Endothelial cell of hepatic sinusoid (primary cell): ENCODE data around the gene GRIN1.

Experiments
- in situ Hi-C: cut with HindIII; loops from 2 replicates; pipeline ENCODE4 v1.10.0; 2017; ENCODE audit warnings: low sequenced_read_pairs

GRIN1 gene

GRCh38 chr9:137161558-137162486 lies 22.9 kb downstream of the GRIN1 start:
- in situ Hi-C loops: loop anchor here (25.0 kb wide), 2 partner anchors 225 to 350 kb away; partner anchors contain the start of genes C8G, FBXW5 and RABL6

GRCh38 chr9:137162505-137163364 lies 23.8 kb downstream of the GRIN1 start:
- in situ Hi-C loops: loop anchor here (25.0 kb wide), 2 partner anchors 225 to 350 kb away; partner anchors contain the start of genes C8G, FBXW5 and RABL6

GRCh38 chr9:137163365-137163715 lies 24.4 kb downstream of the GRIN1 start:
- in situ Hi-C loops: loop anchor here (25.0 kb wide), 2 partner anchors 226 to 351 kb away; partner anchors contain the start of genes C8G, FBXW5 and RABL6

- in situ Hi-C loops: loop anchor here (25.0 kb wide), 2 partner anchors 227 to 352 kb away; partner anchors contain the start of genes C8G, FBXW5 and RABL6
These were observed 24.9 kb downstream of the GRIN1 start for GRCh38 chr9:137163805-137164204.

GRCh38 chr9:137164370-137165249 lies 25.7 kb downstream of the GRIN1 start:
- in situ Hi-C loops: loop anchor here (5.0 to 25.0 kb wide), 4 partner anchors 58 to 352 kb away; partner anchors contain the start of genes ABCA2, C8G, FBXW5 and RABL6

- in situ Hi-C loops: loop anchor here (5.0 to 25.0 kb wide), 4 partner anchors 57 to 353 kb away; partner anchors contain the start of genes ABCA2, C8G, FBXW5 and RABL6
These were observed 26.4 kb downstream of the GRIN1 start for GRCh38 chr9:137165250-137165836.

GRCh38 chr9:137166380-137167229 lies 27.7 kb downstream of the GRIN1 start:
- in situ Hi-C loops: loop anchor here (5.0 to 25.0 kb wide), 4 partner anchors 56 to 354 kb away; partner anchors contain the start of genes ABCA2, C8G, FBXW5 and RABL6

GRCh38 chr9:137167277-137167746 lies 28.4 kb downstream of the GRIN1 start:
- in situ Hi-C loops: loop anchor here (5.0 to 25.0 kb wide), 4 partner anchors 55 to 355 kb away; partner anchors contain the start of genes ABCA2, C8G, FBXW5 and RABL6

GRCh38 chr9:137167747-137168572 lies 29.0 kb downstream of the GRIN1 start:
- in situ Hi-C loops: loop anchor here (5.0 to 25.0 kb wide), 4 partner anchors 54 to 356 kb away; partner anchors contain the start of genes ABCA2, C8G, FBXW5 and RABL6

- in situ Hi-C loops: loop anchor here (5.0 to 25.0 kb wide), 4 partner anchors 54 to 356 kb away; partner anchors contain the start of genes ABCA2, C8G, FBXW5 and RABL6
These were observed 29.6 kb downstream of the GRIN1 start for GRCh38 chr9:137168573-137168903.

- in situ Hi-C loops: loop anchor here (5.0 to 25.0 kb wide), 4 partner anchors 53 to 357 kb away; partner anchors contain the start of genes ABCA2, C8G, FBXW5 and RABL6
These were observed 30.2 kb downstream of the GRIN1 start for GRCh38 chr9:137168904-137169856.

GRCh38 chr9:137169896-137170358 lies 31.0 kb downstream of the GRIN1 start, which contains the start of gene LRRC26:
Gene LRRC26 (minus strand): TSS chr9:137170051. CDS start chr9:137169943, 108 bp downstream.
- in situ Hi-C loops: loop anchor here (5.0 to 25.0 kb wide), 6 partner anchors 33 to 358 kb away; partner anchors contain the start of genes ABCA2, C8G, FBXW5 and GRIN1

GRCh38 chr9:137170486-137171148 lies 31.7 kb downstream of the GRIN1 start:
- in situ Hi-C loops: loop anchor here (5.0 to 25.0 kb wide), 4 partner anchors 33 to 358 kb away; partner anchors contain the start of genes C8G, FBXW5, GRIN1 and RABL6

GRCh38 chr9:137171149-137171900 lies 32.4 kb downstream of the GRIN1 start:
- in situ Hi-C loops: loop anchor here (5.0 to 25.0 kb wide), 4 partner anchors 34 to 359 kb away; partner anchors contain the start of genes C8G, FBXW5, GRIN1 and RABL6
